Measurements from ENCODE around the gene CAPSL.
"Not testable (repeated sequence)": the region's sequence is repeated elsewhere in the genome, so short reads cannot be mapped to it uniquely, and the experiment has no call there.

CAPSL gene

GRCh38 chr5:35870605-35871004 is 67.8 kb downstream of the CAPSL start:
- no peak for DNase-seq

GRCh38 chr5:35869685-35870277 is 68.6 kb downstream of the CAPSL start:
- no peak for DNase-seq

- DNase-seq: no peak
These were observed 70.4 kb downstream of the CAPSL start for GRCh38 chr5:35867998-35868397.

GRCh38 chr5:35863159-35863558 is 75.3 kb downstream of the CAPSL start:
- DNase-seq: no peak

- no peak for DNase-seq
These were observed 76.3 kb downstream of the CAPSL start for GRCh38 chr5:35862126-35862525.

- no peak for DNase-seq
These were observed 76.7 kb downstream of the CAPSL start for GRCh38 chr5:35861718-35862117.

- DNase-seq: no peak
These were observed 77.7 kb downstream of the CAPSL start for GRCh38 chr5:35860686-35861085.

- DNase-seq: peak in 1 of 2 donors; percentile 59
These were observed 79.2 kb downstream of the CAPSL start for GRCh38 chr5:35859101-35859661.

- peak in 1 of 2 donors; percentile 46 for DNase-seq
These were observed 80.7 kb downstream of the CAPSL start for GRCh38 chr5:35857606-35858205.

- DNase-seq: peak in 1 of 2 donors; percentile 79
These were observed 81.6 kb downstream of the CAPSL start, which contains the start of gene IL7R for GRCh38 chr5:35856765-35857351. IL7R (plus strand) TSS chr5:35856891; CDS start chr5:35856978, 87 bp downstream.

GRCh38 chr5:35856186-35856764 is 82.1 kb downstream of the CAPSL start:
- DNase-seq: not testable (repeated sequence)

- peak in 1 of 2 donors; percentile 38 for DNase-seq
These were observed 83.2 kb downstream of the CAPSL start for GRCh38 chr5:35855187-35855586.
